Left hindlimb (tissue), 1 donor: Measurements from ENCODE around the gene ARID3A.

ENCODE experiments used
- DNase-seq: peaks from one replicate; pipeline ENCODE4 v3.0.0-alpha.2; 2018

The ARID3A gene

GRCh38 chr19:931860-932647, 6.2 kb downstream of the ARID3A start:
- no peak for DNase-seq

GRCh38 chr19:932648-933552, 7.1 kb downstream of the ARID3A start:
- DNase-seq = peak; percentile 85

- DNase-seq = no peak
Measured at GRCh38 chr19:933553-933882, 7.7 kb downstream of the ARID3A start.

- DNase-seq = no peak
Measured at GRCh38 chr19:934197-934840, 8.5 kb downstream of the ARID3A start.

- peak; percentile 91 for DNase-seq
Measured at GRCh38 chr19:934865-935479, 9.1 kb downstream of the ARID3A start.

GRCh38 chr19:936175-936546, 10.3 kb downstream of the ARID3A start:
- DNase-seq = no peak

- DNase-seq = no peak
Measured at GRCh38 chr19:937259-937694, 11.4 kb downstream of the ARID3A start.

GRCh38 chr19:938233-938923, 12.5 kb downstream of the ARID3A start:
- no peak for DNase-seq

- no peak for DNase-seq
Measured at GRCh38 chr19:939439-939838, 13.6 kb downstream of the ARID3A start.

- DNase-seq = no peak
Measured at GRCh38 chr19:939922-940321, 14.1 kb downstream of the ARID3A start.

GRCh38 chr19:940591-941291, 14.9 kb downstream of the ARID3A start:
- no peak for DNase-seq

GRCh38 chr19:941292-942132, 15.7 kb downstream of the ARID3A start:
- DNase-seq = no peak

GRCh38 chr19:942133-942645, 16.4 kb downstream of the ARID3A start:
- no peak for DNase-seq

- DNase-seq = no peak
Measured at GRCh38 chr19:943551-944170, 17.8 kb downstream of the ARID3A start.

- peak; percentile 34 for DNase-seq
Measured at GRCh38 chr19:944171-944567, 18.3 kb downstream of the ARID3A start.

GRCh38 chr19:944663-945241, 18.9 kb downstream of the ARID3A start:
- DNase-seq = peak; percentile 34

GRCh38 chr19:945401-946252, 19.8 kb downstream of the ARID3A start:
- DNase-seq = no peak

GRCh38 chr19:947090-947706, 21.4 kb downstream of the ARID3A start:
- peak; percentile 23 for DNase-seq
